Measurements from ENCODE around the gene PABPN1. TPM values are rescaled to one million over a fixed set of nuclear protein-coding genes. Genes with fewer than 3 reads are reported as not detected.

PABPN1 gene
- total and polyA plus RNA-seq, 2 of the 13 experiments (the other 11 are each of a cell fraction or from before 2014, with no cell fraction given): 233 to 524 TPM

- no peak; the same call in 1 of the 2 replicates for TF ChIP-seq ZNF687 (CRISPR knock-in tag; IDR thresholded peaks at IDR 0.05)
- peak; percentile 95 for TF ChIP-seq CBFB (CRISPR knock-in tag; IDR thresholded peaks at IDR 0.05)
- TF ChIP-seq ZFP36 (IDR thresholded peaks at IDR 0.05; ENCODE audit: borderline replicate concordance, low read depth, low read length, partially characterized antibody): no peak
- peak; percentile 22; the same call in 1 of the 2 replicates for TF ChIP-seq AFF4 (CRISPR knock-in tag; IDR thresholded peaks at IDR 0.05)
- TF ChIP-seq ZNF350 (CRISPR knock-in tag; IDR thresholded peaks at IDR 0.05; ENCODE audit: borderline replicate concordance, low read depth): no peak; the same call in 1 of the 2 replicates
- TF ChIP-seq THYN1 (CRISPR knock-in tag; IDR thresholded peaks at IDR 0.05; ENCODE audit: borderline replicate concordance, low read depth): 0 out of 2 replicates have a peak, but pooled peaks have one; percentile 27
- TF ChIP-seq SIX4 (CRISPR knock-in tag; IDR thresholded peaks at IDR 0.05): peak; percentile 64; the same call in 1 of the 2 replicates
- TF ChIP-seq ZHX2 (IDR thresholded peaks at IDR 0.05; ENCODE audit: low read depth): peak; percentile 90
- 0 out of 2 replicates have a peak, but pooled peaks have one; percentile 17 for TF ChIP-seq ZHX2 (CRISPR knock-in tag; IDR thresholded peaks at IDR 0.05; ENCODE audit: borderline replicate concordance)
- TF ChIP-seq ZNF629 (CRISPR knock-in tag; conservative IDR thresholded peaks at IDR 0.05): no peak
- no peak for TF ChIP-seq AGO2 (optimal IDR thresholded peaks at IDR 0.05; ENCODE audit: low read depth, low read length)
- peak; percentile 97; the same call in 1 of the 2 replicates for TF ChIP-seq FOXK1 (CRISPR knock-in tag; IDR thresholded peaks at IDR 0.05; ENCODE audit: borderline replicate concordance, low read depth)
- TF ChIP-seq ZNF564 (CRISPR knock-in tag; IDR thresholded peaks at IDR 0.05): no peak
- peak; percentile 93 for TF ChIP-seq ZNF792 (CRISPR knock-in tag; IDR thresholded peaks at IDR 0.05)
These were observed 19.8 kb upstream of the PABPN1 start (continued) for GRCh38 chr14:23301288-23301968.
